Caco-2 (cell line): ENCODE results near the gene EXOC6. TPM values are rescaled to one million over a fixed set of nuclear protein-coding genes. Genes with fewer than 3 reads are reported as not detected.

ENCODE experiments used
- BruUV-seq: library from RNA; stranded (reverse); fragments of 400-500 nt; replicated peaks from 2 replicates; lab custom pipeline; 2021; lab: Mats Ljungman, UMichigan
- CTCF ChIA-PET: fragments of 300-600 bp; sonication (Branson Sonifier 250); formaldehyde crosslinking; loops from one replicate; lab custom pipeline; 2022; ENCODE audit warnings: antibody characterized with exemption; lab: Charles Lee
- POLR2A ChIA-PET: fragments of 300-600 bp; sonication (Branson Sonifier 250); formaldehyde crosslinking; loops from one replicate; lab custom pipeline; 2022; ENCODE audit warnings: antibody characterized with exemption; lab: Charles Lee
- DNase-seq, 2 experiments: peaks; one replicate each; pipeline versions ENCODE4 v3.0.0 to v3.0.0-alpha.2; 2020 to 2022
- H3K27me3 ChIP-seq: replicated peaks from 2 replicates; pipeline ENCODE4 v1.6.0; 2011; ENCODE audit warnings: low read length; ENCODE audit not compliant: control insufficient read depth, insufficient read depth
- H3K36me3 ChIP-seq: 2 replicates; pipeline ENCODE4 v1.5.1; 2011; ENCODE audit warnings: low read length; ENCODE audit not compliant: control insufficient read depth, insufficient read depth
- H3K4me1 ChIP-seq: fragments of 250-450 bp; sonication (Bioruptor Pico); 2 replicates; pipeline ENCODE4 v1.5.1; 2020; ENCODE audit warnings: mild to moderate bottlenecking
- H3K4me3 ChIP-seq: 2 replicates; pipeline ENCODE4 v1.5.1; 2011; ENCODE audit warnings: low read depth, mild to moderate bottlenecking, control low read depth, low read length
- H3K9me3 ChIP-seq: fragments of 250-450 bp; sonication (Bioruptor Pico); 2 replicates; pipeline ENCODE4 v1.5.1; 2020; ENCODE audit warnings: mild to moderate bottlenecking, moderate library complexity
- H3K27ac Mint-ChIP-seq: one replicate; pipeline ENCODE4 v1.8.0; 2022; ENCODE audit warnings: mixed read lengths; ENCODE audit not compliant: unreplicated experiment
- H3K27me3 Mint-ChIP-seq: one replicate; pipeline ENCODE4 v1.8.0; 2022; ENCODE audit warnings: mixed read lengths; ENCODE audit not compliant: insufficient read depth, unreplicated experiment
- H3K36me3 Mint-ChIP-seq: one replicate; pipeline ENCODE4 v1.8.0; 2022; ENCODE audit warnings: mild to moderate bottlenecking, mixed read lengths; ENCODE audit not compliant: insufficient read depth, unreplicated experiment
- H3K4me1 Mint-ChIP-seq: one replicate; pipeline ENCODE4 v1.8.0; 2022; ENCODE audit warnings: low read depth, mixed read lengths; ENCODE audit not compliant: unreplicated experiment
- H3K4me3 Mint-ChIP-seq: one replicate; pipeline ENCODE4 v1.8.0; 2022; ENCODE audit warnings: mild to moderate bottlenecking, moderate library complexity, mixed read lengths; ENCODE audit not compliant: unreplicated experiment
- H3K9me3 Mint-ChIP-seq: one replicate; pipeline ENCODE4 v1.8.0; 2022; ENCODE audit warnings: mixed read lengths; ENCODE audit not compliant: unreplicated experiment
- intact Hi-C: fragments of 100-400 bp; cut with micrococcal nuclease; formaldehyde crosslinking; loops from one replicate; pipeline ENCODE4 v1.10.0; 2022; ENCODE audit not compliant: unreplicated experiment
- total RNA-seq: library from RNA; stranded (reverse); gene quantifications from 2 replicates; pipeline ENCODE4 v1.2.3, GENCODE V29; 2022
- TF ChIP-seq, protein P1 (sequence below), 2 experiments: fragments of 200-600 bp in 1 of 2; IDR thresholded peaks; 1 replicate in 1 of 2; 2 replicates in 1 of 2; pipeline versions ENCODE4 v1.5.1 to v1.8.0; 2011 to 2022; ENCODE audit warnings: antibody characterized with exemption in 1 of 2, control low read depth in 1 of 2, inconsistent platforms in 1 of 2, low read depth in 1 of 2, low read length in 1 of 2, mild to moderate bottlenecking in 1 of 2, moderate library complexity in 1 of 2; ENCODE audit not compliant: insufficient read depth in 1 of 2, severe bottlenecking in 1 of 2, unreplicated experiment in 1 of 2

The EXOC6 gene
- total RNA-seq, 1 experiment from 2014 or later = 12.5 TPM

- no peak overlapping the region for H3K4me3 Mint-ChIP-seq
These were observed 184.5 kb downstream of the EXOC6 start for GRCh38 chr10:93032809-93033137.

GRCh38 chr10:93034426-93034825 lies 186.1 kb downstream of the EXOC6 start:
- Mint-ChIP-seq H3K9me3 (no peaks in the 10 kb centered on the region), H3K36me3 (peaks cover under 1% of the 10 kb centered on the region), H3K27ac (no peak overlapping the region), H3K4me3 (no peak overlapping the region), H3K27me3 (no peaks in the 10 kb centered on the region), H3K4me1 (peaks cover 8% of the 10 kb centered on the region)
- H3K4me1 ChIP-seq = peaks cover 11% of the 10 kb centered on the region; the same call in 1 of the 2 replicates
- no TSS peak for BruUV-seq
- no peaks in the 10 kb centered on the region for H3K9me3 ChIP-seq
- POLR2A ChIA-PET = no interaction called here
- CTCF ChIA-PET = no interaction called here
- TF ChIP-seq, protein P1, sequence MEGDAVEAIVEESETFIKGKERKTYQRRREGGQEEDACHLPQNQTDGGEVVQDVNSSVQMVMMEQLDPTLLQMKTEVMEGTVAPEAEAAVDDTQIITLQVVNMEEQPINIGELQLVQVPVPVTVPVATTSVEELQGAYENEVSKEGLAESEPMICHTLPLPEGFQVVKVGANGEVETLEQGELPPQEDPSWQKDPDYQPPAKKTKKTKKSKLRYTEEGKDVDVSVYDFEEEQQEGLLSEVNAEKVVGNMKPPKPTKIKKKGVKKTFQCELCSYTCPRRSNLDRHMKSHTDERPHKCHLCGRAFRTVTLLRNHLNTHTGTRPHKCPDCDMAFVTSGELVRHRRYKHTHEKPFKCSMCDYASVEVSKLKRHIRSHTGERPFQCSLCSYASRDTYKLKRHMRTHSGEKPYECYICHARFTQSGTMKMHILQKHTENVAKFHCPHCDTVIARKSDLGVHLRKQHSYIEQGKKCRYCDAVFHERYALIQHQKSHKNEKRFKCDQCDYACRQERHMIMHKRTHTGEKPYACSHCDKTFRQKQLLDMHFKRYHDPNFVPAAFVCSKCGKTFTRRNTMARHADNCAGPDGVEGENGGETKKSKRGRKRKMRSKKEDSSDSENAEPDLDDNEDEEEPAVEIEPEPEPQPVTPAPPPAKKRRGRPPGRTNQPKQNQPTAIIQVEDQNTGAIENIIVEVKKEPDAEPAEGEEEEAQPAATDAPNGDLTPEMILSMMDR (IDR thresholded peaks at IDR 0.05; ENCODE audit: insufficient read depth in 1 of 2, low read depth in 1 of 2, low read length in 1 of 2, severe bottlenecking in 1 of 2, unreplicated experiment in 1 of 2) = no peak
- no peaks in the 10 kb centered on the region for H3K27me3 ChIP-seq
- H3K36me3 ChIP-seq = no peaks in the 10 kb centered on the region
- H3K4me3 ChIP-seq = no peak overlapping the region
- DNase-seq = no peak
- intact Hi-C loops = no loop called here

More at GRCh38 chr10:93032809-93033137, 184.5 kb downstream of the EXOC6 start:
- Histone ChIP-seq H3K27me3 (no peaks in the 10 kb centered on the region), H3K36me3 (no peaks in the 10 kb centered on the region), H3K9me3 (no peaks in the 10 kb centered on the region), H3K4me3 (no peak overlapping the region), H3K4me1 (peaks cover 11% of the 10 kb centered on the region; the same call in 1 of the 2 replicates)
- ChIA-PET POLR2A (no interaction called here), CTCF (interaction anchor here (2.2 kb wide), 1 partner anchor 26 kb away, joined by 11 read pairs; no protein-coding TSS in a partner anchor)
- TF ChIP-seq, protein P1 (IDR thresholded peaks at IDR 0.05; ENCODE audit: insufficient read depth in 1 of 2, low read depth in 1 of 2, low read length in 1 of 2, severe bottlenecking in 1 of 2, unreplicated experiment in 1 of 2) = no peak
- Mint-ChIP-seq H3K27ac (no peak overlapping the region), H3K36me3 (no peaks in the 10 kb centered on the region), H3K4me1 (peaks cover 8% of the 10 kb centered on the region), H3K27me3 (no peaks in the 10 kb centered on the region), H3K9me3 (no peaks in the 10 kb centered on the region)
- DNase-seq = no peak
- intact Hi-C loops = no loop called here
- no TSS peak for BruUV-seq

DNA sequence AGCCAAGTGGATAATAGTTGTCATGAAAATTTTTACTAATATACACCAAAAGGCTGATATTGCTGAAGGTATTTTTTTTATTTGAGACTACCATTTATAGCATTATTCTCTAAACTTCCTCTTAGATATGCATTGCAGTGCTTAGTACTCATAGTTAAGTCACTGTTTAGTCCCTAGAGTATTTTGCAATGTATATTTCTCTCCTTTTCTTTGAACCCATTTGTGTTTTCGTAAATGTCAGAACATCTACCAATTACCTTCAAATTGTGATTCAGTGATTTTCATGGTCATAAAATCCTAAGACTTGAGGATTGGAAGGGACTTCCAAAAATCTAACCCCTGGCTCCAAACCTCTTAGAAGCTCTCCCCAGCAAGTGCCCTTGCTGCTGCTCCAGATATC lies 190.8 kb downstream of the EXOC6 start:
- peaks cover 9% of the 10 kb centered on the region for H3K36me3 Mint-ChIP-seq
- CTCF ChIA-PET = interaction anchor here (1.6 kb wide), 1 partner anchor 32 kb away, joined by 6 read pairs; no protein-coding TSS in a partner anchor
- Histone ChIP-seq H3K27me3 (no peaks in the 10 kb centered on the region), H3K9me3 (no peaks in the 10 kb centered on the region), H3K36me3 (no peaks in the 10 kb centered on the region), H3K4me3 (no peak overlapping the region), H3K4me1 (no peaks in the 10 kb centered on the region)
- no TSS peak for BruUV-seq
- POLR2A ChIA-PET = no interaction called here
- no peak overlapping the region for H3K4me3 Mint-ChIP-seq
- intact Hi-C loops = loop anchor here (1.0 to 2.0 kb wide), 3 partner anchors 33 to 154 kb away; no protein-coding TSS in a partner anchor
- no peaks in the 10 kb centered on the region for H3K4me1 Mint-ChIP-seq
- no peaks in the 10 kb centered on the region for H3K9me3 Mint-ChIP-seq
- no peak for DNase-seq
- no peak overlapping the region for H3K27ac Mint-ChIP-seq
- TF ChIP-seq, protein P1 (IDR thresholded peaks at IDR 0.05; ENCODE audit: insufficient read depth in 1 of 2, low read depth in 1 of 2, low read length in 1 of 2, severe bottlenecking in 1 of 2, unreplicated experiment in 1 of 2) = no peak
- H3K27me3 Mint-ChIP-seq = no peaks in the 10 kb centered on the region
